ENCODE data around the gene OXSR1. TPM values are rescaled to one million over a fixed set of nuclear protein-coding genes. Genes with fewer than 3 reads are reported as not detected.

Gene OXSR1
- total RNA-seq, 4 donors from 2014 or later, result 27.0 to 46.7 (median 32.9) TPM

- Histone ChIP-seq H3K9me3 (no peaks in the 10 kb centered on the region), H3K36me3 (peaks cover 0 to 34% (median 16%) of the 10 kb centered on the region in 4 donors), H3K27me3 (no peaks in the 10 kb centered on the region), H3K27ac (replicated peaks in 1 of 4) (no peak overlapping the region), H3K4me1 (no peaks in the 10 kb centered on the region), H3K4me3 (no peak overlapping the region)
- DNase-seq (ENCODE audit: extremely low spot score), result no peak
- TF ChIP-seq POLR2A (IDR thresholded peaks at IDR 0.05; ENCODE audit: low read depth), result no peak
- TF ChIP-seq CTCF (IDR thresholded peaks at IDR 0.05), result no peak
- no peak for TF ChIP-seq POLR2AphosphoS5 (IDR thresholded peaks at IDR 0.05)
- no peak for TF ChIP-seq EP300 (IDR thresholded peaks at IDR 0.05)
- WGBS, result 90% methylated on average over 8 of the region's 13 CpGs
- intact Hi-C loops (cut with DNase I), result no loop called here
Observed at GRCh38 chr3:38276081-38276916, 111.0 kb downstream of the OXSR1 start.

GRCh38 chr3:38276917-38277630 lies 111.7 kb downstream of the OXSR1 start:
- H3K27ac ChIP-seq (replicated peaks in 1 of 4), result no peak overlapping the region
- intact Hi-C loops (cut with DNase I), result no loop called here
- H3K27me3 ChIP-seq, result no peaks in the 10 kb centered on the region
- no peak for DNase-seq (ENCODE audit: extremely low spot score)
- 97% methylated on average over 5 of the region's 13 CpGs for WGBS
- H3K4me3 ChIP-seq, result no peak overlapping the region
- no peaks in the 10 kb centered on the region for H3K4me1 ChIP-seq
- peaks cover 0 to 34% (median 16%) of the 10 kb centered on the region in 4 donors for H3K36me3 ChIP-seq
- no peaks in the 10 kb centered on the region for H3K9me3 ChIP-seq
- TF ChIP-seq POLR2AphosphoS5 (IDR thresholded peaks at IDR 0.05), result no peak
- TF ChIP-seq EP300 (IDR thresholded peaks at IDR 0.05), result no peak
- TF ChIP-seq CTCF (IDR thresholded peaks at IDR 0.05), result no peak
- TF ChIP-seq POLR2A (IDR thresholded peaks at IDR 0.05; ENCODE audit: low read depth), result no peak

- intact Hi-C loops (cut with DNase I), result no loop called here
- Histone ChIP-seq H3K4me3 (no peak overlapping the region), H3K36me3 (peaks cover 0 to 32% (median 16%) of the 10 kb centered on the region in 4 donors), H3K27ac (replicated peaks in 1 of 4) (no peak overlapping the region), H3K4me1 (no peaks in the 10 kb centered on the region), H3K27me3 (no peaks in the 10 kb centered on the region), H3K9me3 (no peaks in the 10 kb centered on the region)
- 83% methylated on average over 5 of the region's 5 CpGs for WGBS
- peak; percentile 74 for DNase-seq (ENCODE audit: extremely low spot score)
- TF ChIP-seq EP300 (IDR thresholded peaks at IDR 0.05) (no peak), POLR2A (IDR thresholded peaks at IDR 0.05; ENCODE audit: low read depth) (no peak), POLR2AphosphoS5 (IDR thresholded peaks at IDR 0.05) (no peak), CTCF (IDR thresholded peaks at IDR 0.05) (no peak)
Observed at GRCh38 chr3:38278841-38279240, 113.5 kb downstream of the OXSR1 start.

GRCh38 chr3:38281895-38282686 lies 116.8 kb downstream of the OXSR1 start, which contains the start of gene SLC22A14:
Gene SLC22A14, plus strand, starts transcription at chr3:38282294. Its CDS starts 23,733 bp downstream, at chr3:38306027.
- 95% methylated on average over 14 of the region's 14 CpGs for WGBS
- TF ChIP-seq EP300 (IDR thresholded peaks at IDR 0.05) (no peak), POLR2A (IDR thresholded peaks at IDR 0.05; ENCODE audit: low read depth) (no peak), CTCF (IDR thresholded peaks at IDR 0.05) (no peak), POLR2AphosphoS5 (IDR thresholded peaks at IDR 0.05) (no peak)

More at GRCh38 chr3:38281895-38282686, 116.8 kb downstream of the OXSR1 start, which contains the start of gene SLC22A14:
- H3K27me3 ChIP-seq, result no peaks in the 10 kb centered on the region
- peak; percentile 87 for DNase-seq (ENCODE audit: extremely low spot score)
- H3K4me3 ChIP-seq, result no peak within 1 kb of the TSS
- peaks cover 0 to 8% (median 3%) of the 10 kb centered on the region in 4 donors for H3K36me3 ChIP-seq
- intact Hi-C loops (cut with DNase I), result no loop called here
- no peak within 1 kb of the TSS for H3K27ac ChIP-seq (replicated peaks in 1 of 4)
- no peaks in the 10 kb centered on the region for H3K4me1 ChIP-seq
- no peaks in the 10 kb centered on the region for H3K9me3 ChIP-seq

Data from esophagus muscularis mucosa (tissue), 4 donors.